Fibroblast of lung (primary cell): Measurements from ENCODE around the gene ENTR1. TPM values are rescaled to one million over a fixed set of nuclear protein-coding genes. Genes with fewer than 3 reads are reported as not detected.

ENCODE experiments used
- DNase-seq, 2 donors: peaks; one replicate each; pipeline versions ENCODE4 v3.0.0 to v3.0.0-alpha.2; 2010; ENCODE audit warnings: low read depth in 2 of 2
- H2AFZ ChIP-seq: 2 replicates; pipeline ENCODE4 v1.5.1; 2012; ENCODE audit warnings: low read length, control low read depth, inconsistent platforms
- H3K27ac ChIP-seq: 2 replicates; pipeline ENCODE4 v1.5.1; 2011; ENCODE audit warnings: low read length, control low read depth; ENCODE audit not compliant: insufficient read depth
- H3K27me3 ChIP-seq: 2 replicates; pipeline ENCODE4 v1.5.1; 2011; ENCODE audit warnings: mild to moderate bottlenecking, low read length; ENCODE audit not compliant: control insufficient read depth, insufficient read depth
- H3K36me3 ChIP-seq: 2 replicates; pipeline ENCODE4 v1.5.1; 2011; ENCODE audit warnings: low read length; ENCODE audit not compliant: control insufficient read depth, insufficient read depth
- H3K4me1 ChIP-seq: 2 replicates; pipeline ENCODE4 v1.5.1; 2011; ENCODE audit warnings: low read length; ENCODE audit not compliant: control insufficient read depth, insufficient read depth; ENCODE audit errors: extremely low read depth
- H3K4me2 ChIP-seq: 2 replicates; pipeline ENCODE4 v1.5.1; 2011; ENCODE audit warnings: low read length, control low read depth; ENCODE audit not compliant: insufficient read depth; ENCODE audit errors: extremely low read depth
- H3K4me3 ChIP-seq, 4 experiments: fragments of 200-600 bp in 1 of 4; sonication (generic) in 1 of 4; replicated peaks in 1 of 4; 2 replicates each; pipeline ENCODE4 v1.5.1; 2011 to 2016; ENCODE audit warnings: low read length in 4 of 4, low read depth in 3 of 4, mild to moderate bottlenecking in 3 of 4, control low read depth in 2 of 4, inconsistent platforms in 1 of 4, mixed read lengths in 1 of 4; ENCODE audit not compliant: insufficient read depth in 1 of 4; ENCODE audit errors: control extremely low read depth in 1 of 4
- H3K79me2 ChIP-seq: 2 replicates; pipeline ENCODE4 v1.5.1; 2012; ENCODE audit warnings: mild to moderate bottlenecking, low read length, inconsistent platforms; ENCODE audit not compliant: control insufficient read depth, insufficient read depth
- H3K9ac ChIP-seq: 2 replicates; pipeline ENCODE4 v1.5.1; 2011; ENCODE audit warnings: mild to moderate bottlenecking, low read length, control low read depth; ENCODE audit not compliant: insufficient read depth
- H3K9me3 ChIP-seq: 2 replicates; pipeline ENCODE4 v1.5.1; 2012; ENCODE audit warnings: low read depth, low read length; ENCODE audit not compliant: control insufficient read depth, insufficient read depth
- H4K20me1 ChIP-seq: 2 replicates; pipeline ENCODE4 v1.5.1; 2011; ENCODE audit warnings: low read length; ENCODE audit not compliant: control insufficient read depth, insufficient read depth; ENCODE audit errors: extremely low read depth
- CTCF ChIP-seq, 2 donors: IDR thresholded peaks in 1 of 2; conservative IDR thresholded peaks in 1 of 2; 1 replicate in 1 of 2; 2 replicates in 1 of 2; pipeline ENCODE4 v1.5.1; 2011 to 2012; ENCODE audit warnings: low read length in 2 of 2, control low read depth in 1 of 2, inconsistent platforms in 1 of 2, low read depth in 1 of 2, mild to moderate bottlenecking in 1 of 2
- EZH2 ChIP-seq: IDR thresholded peaks from 2 replicates; pipeline ENCODE4 v1.5.1; 2012; ENCODE audit warnings: low read length, control low read depth, mild to moderate bottlenecking; ENCODE audit errors: missing control alignments
- polyA plus RNA-seq, 2 donors: library from polyadenylated mRNA; depleted of rRNA in 1 of 2; stranded (reverse) in 1 of 2; unstranded in 1 of 2; fragments of >200 nt; gene quantifications; 2 replicates each; pipeline ENCODE4 v1.2.1, GENCODE V29; 2011 to 2012; ENCODE audit warnings: missing spikeins in 1 of 2
- total RNA-seq: library from RNA; depleted of rRNA; stranded (reverse); fragments of >200 nt; gene quantifications from 2 replicates; pipeline ENCODE4 v1.2.1, GENCODE V29; 2014

The ENTR1 gene
- total and polyA plus RNA-seq, 2 donors (not counting 1 experiment from before 2014, with no cell fraction given), result 24.5 to 31.9 TPM

- Histone ChIP-seq H3K4me2 (peak within 1 kb of the TSS; percentile 93), H4K20me1 (no peaks in the 10 kb centered on the region), H3K4me1 (peaks cover 10% of the 10 kb centered on the region), H2AFZ (peak within 1 kb of the TSS; percentile 92), H3K27me3 (no peaks in the 10 kb centered on the region), H3K79me2 (peaks cover 20% of the 10 kb centered on the region), H3K27ac (peak within 1 kb of the TSS; percentile 72), H3K36me3 (peaks cover 24% of the 10 kb centered on the region), H3K4me3 (peak within 1 kb of the TSS; percentile 74 to 90 (median 86)), H3K9me3 (no peaks in the 10 kb centered on the region), H3K9ac (peak within 1 kb of the TSS; percentile 70)
- peak; percentile 75 to 82 for DNase-seq
- peak; percentile 47 to 82 for TF ChIP-seq CTCF (conservative IDR thresholded peaks at IDR 0.05 in 1 of 2, IDR thresholded peaks at IDR 0.05 in 1 of 2; ENCODE audit: low read depth in 1 of 2, low read length in 2 of 2)
- TF ChIP-seq EZH2, result no peak
These were observed 10.2 kb downstream of the ENTR1 start, which contains the start of gene SNAPC4 for GRCh38 chr9:136400038-136400834. SNAPC4 (minus strand) TSS chr9:136400170; CDS start chr9:136398428, 1,742 bp downstream.

- peaks cover 27% of the 10 kb centered on the region for H3K36me3 ChIP-seq
- no peak for DNase-seq
These were observed 11.0 kb downstream of the ENTR1 start for GRCh38 chr9:136399176-136400037.

More at GRCh38 chr9:136399176-136400037, 11.0 kb downstream of the ENTR1 start:
- Histone ChIP-seq H3K4me2 (peak overlapping the region; percentile 90), H3K79me2 (peaks cover 20% of the 10 kb centered on the region), H2AFZ (no peak overlapping the region), H3K9me3 (no peaks in the 10 kb centered on the region), H3K27ac (peak overlapping the region; percentile 72), H3K9ac (peak overlapping the region; percentile 70), H3K4me1 (peaks cover 10% of the 10 kb centered on the region), H3K4me3 (peak overlapping the region; percentile 74 to 90 (median 86)), H4K20me1 (no peaks in the 10 kb centered on the region), H3K27me3 (no peaks in the 10 kb centered on the region)
- TF ChIP-seq EZH2, result no peak
- TF ChIP-seq CTCF (conservative IDR thresholded peaks at IDR 0.05 in 1 of 2, IDR thresholded peaks at IDR 0.05 in 1 of 2; ENCODE audit: low read depth in 1 of 2, low read length in 2 of 2), result no peak
